Caco-2 (cell line): ENCODE measurements around the gene KCNH5. TPM values are rescaled to one million over a fixed set of nuclear protein-coding genes. Genes with fewer than 3 reads are reported as not detected.

Source experiments
- BruUV-seq: library from RNA; stranded (reverse); fragments of 400-500 nt; replicated peaks from 2 replicates; lab custom pipeline; 2021; lab: Mats Ljungman, UMichigan
- CTCF ChIA-PET: fragments of 300-600 bp; sonication (Branson Sonifier 250); formaldehyde crosslinking; loops from one replicate; lab custom pipeline; 2022; ENCODE audit warnings: antibody characterized with exemption; lab: Charles Lee
- POLR2A ChIA-PET: fragments of 300-600 bp; sonication (Branson Sonifier 250); formaldehyde crosslinking; loops from one replicate; lab custom pipeline; 2022; ENCODE audit warnings: antibody characterized with exemption; lab: Charles Lee
- DNase-seq, 2 experiments: peaks; one replicate each; pipeline versions ENCODE4 v3.0.0 to v3.0.0-alpha.2; 2020 to 2022
- H3K27me3 ChIP-seq: replicated peaks from 2 replicates; pipeline ENCODE4 v1.6.0; 2011; ENCODE audit warnings: low read length; ENCODE audit not compliant: control insufficient read depth, insufficient read depth
- H3K36me3 ChIP-seq: 2 replicates; pipeline ENCODE4 v1.5.1; 2011; ENCODE audit warnings: low read length; ENCODE audit not compliant: control insufficient read depth, insufficient read depth
- H3K4me1 ChIP-seq: fragments of 250-450 bp; sonication (Bioruptor Pico); 2 replicates; pipeline ENCODE4 v1.5.1; 2020; ENCODE audit warnings: mild to moderate bottlenecking
- H3K4me3 ChIP-seq: 2 replicates; pipeline ENCODE4 v1.5.1; 2011; ENCODE audit warnings: low read depth, mild to moderate bottlenecking, control low read depth, low read length
- H3K9me3 ChIP-seq: fragments of 250-450 bp; sonication (Bioruptor Pico); 2 replicates; pipeline ENCODE4 v1.5.1; 2020; ENCODE audit warnings: mild to moderate bottlenecking, moderate library complexity
- H3K27ac Mint-ChIP-seq: one replicate; pipeline ENCODE4 v1.8.0; 2022; ENCODE audit warnings: mixed read lengths; ENCODE audit not compliant: unreplicated experiment
- H3K27me3 Mint-ChIP-seq: one replicate; pipeline ENCODE4 v1.8.0; 2022; ENCODE audit warnings: mixed read lengths; ENCODE audit not compliant: insufficient read depth, unreplicated experiment
- H3K36me3 Mint-ChIP-seq: one replicate; pipeline ENCODE4 v1.8.0; 2022; ENCODE audit warnings: mild to moderate bottlenecking, mixed read lengths; ENCODE audit not compliant: insufficient read depth, unreplicated experiment
- H3K4me1 Mint-ChIP-seq: one replicate; pipeline ENCODE4 v1.8.0; 2022; ENCODE audit warnings: low read depth, mixed read lengths; ENCODE audit not compliant: unreplicated experiment
- H3K4me3 Mint-ChIP-seq: one replicate; pipeline ENCODE4 v1.8.0; 2022; ENCODE audit warnings: mild to moderate bottlenecking, moderate library complexity, mixed read lengths; ENCODE audit not compliant: unreplicated experiment
- H3K9me3 Mint-ChIP-seq: one replicate; pipeline ENCODE4 v1.8.0; 2022; ENCODE audit warnings: mixed read lengths; ENCODE audit not compliant: unreplicated experiment
- CTCF ChIP-seq, 2 experiments: fragments of 200-600 bp in 1 of 2; IDR thresholded peaks; 1 replicate in 1 of 2; 2 replicates in 1 of 2; pipeline versions ENCODE4 v1.5.1 to v1.8.0; 2011 to 2022; ENCODE audit warnings: antibody characterized with exemption in 1 of 2, control low read depth in 1 of 2, inconsistent platforms in 1 of 2, low read depth in 1 of 2, low read length in 1 of 2, mild to moderate bottlenecking in 1 of 2, moderate library complexity in 1 of 2; ENCODE audit not compliant: insufficient read depth in 1 of 2, severe bottlenecking in 1 of 2, unreplicated experiment in 1 of 2
- intact Hi-C: fragments of 100-400 bp; cut with micrococcal nuclease; formaldehyde crosslinking; loops from one replicate; pipeline ENCODE4 v1.10.0; 2022; ENCODE audit not compliant: unreplicated experiment
- total RNA-seq: library from RNA; stranded (reverse); gene quantifications from 2 replicates; pipeline ENCODE4 v1.2.3, GENCODE V29; 2022

Gene KCNH5
- total RNA-seq, 1 experiment from 2014 or later, result not detected

GRCh38 chr14:62939970-62940369 lies 105.3 kb downstream of the KCNH5 start:
- H3K36me3 Mint-ChIP-seq, result no peaks in the 10 kb centered on the region
- BruUV-seq, result no TSS peak
- Histone ChIP-seq H3K9me3 (no peaks in the 10 kb centered on the region), H3K4me3 (no peak overlapping the region), H3K27me3 (no peaks in the 10 kb centered on the region), H3K36me3 (no peaks in the 10 kb centered on the region), H3K4me1 (no peaks in the 10 kb centered on the region)
- H3K27me3 Mint-ChIP-seq, result peaks cover 2% of the 10 kb centered on the region
- DNase-seq, result no peak
- TF ChIP-seq CTCF (IDR thresholded peaks at IDR 0.05; ENCODE audit: insufficient read depth in 1 of 2, low read depth in 1 of 2, low read length in 1 of 2, severe bottlenecking in 1 of 2, unreplicated experiment in 1 of 2), result no peak
- CTCF ChIA-PET, result no interaction called here
- H3K4me1 Mint-ChIP-seq, result no peaks in the 10 kb centered on the region
- no peak overlapping the region for H3K27ac Mint-ChIP-seq
- POLR2A ChIA-PET, result no interaction called here
- no peaks in the 10 kb centered on the region for H3K9me3 Mint-ChIP-seq
- intact Hi-C loops, result no loop called here
- no peak overlapping the region for H3K4me3 Mint-ChIP-seq

GRCh38 chr14:62938778-62939177 lies 106.5 kb downstream of the KCNH5 start:
- no peak for DNase-seq
- Mint-ChIP-seq H3K27ac (no peak overlapping the region), H3K9me3 (no peaks in the 10 kb centered on the region), H3K27me3 (peaks cover 2% of the 10 kb centered on the region), H3K36me3 (no peaks in the 10 kb centered on the region), H3K4me1 (no peaks in the 10 kb centered on the region), H3K4me3 (no peak overlapping the region)
- no peaks in the 10 kb centered on the region for H3K4me1 ChIP-seq
- no peak overlapping the region for H3K4me3 ChIP-seq
- no peak for TF ChIP-seq CTCF (IDR thresholded peaks at IDR 0.05; ENCODE audit: insufficient read depth in 1 of 2, low read depth in 1 of 2, low read length in 1 of 2, severe bottlenecking in 1 of 2, unreplicated experiment in 1 of 2)
- no peaks in the 10 kb centered on the region for H3K9me3 ChIP-seq
- H3K36me3 ChIP-seq, result no peaks in the 10 kb centered on the region
- intact Hi-C loops, result no loop called here
- CTCF ChIA-PET, result no interaction called here
- no TSS peak for BruUV-seq
- POLR2A ChIA-PET, result no interaction called here
- no peaks in the 10 kb centered on the region for H3K27me3 ChIP-seq

- intact Hi-C loops, result no loop called here
- no peak for TF ChIP-seq CTCF (IDR thresholded peaks at IDR 0.05; ENCODE audit: insufficient read depth in 1 of 2, low read depth in 1 of 2, low read length in 1 of 2, severe bottlenecking in 1 of 2, unreplicated experiment in 1 of 2)
- no peaks in the 10 kb centered on the region for H3K27me3 ChIP-seq
- H3K4me3 ChIP-seq, result no peak overlapping the region
- no peaks in the 10 kb centered on the region for H3K9me3 Mint-ChIP-seq
- no peaks in the 10 kb centered on the region for H3K4me1 ChIP-seq
- peaks cover 2% of the 10 kb centered on the region for H3K27me3 Mint-ChIP-seq
- ChIA-PET CTCF (no interaction called here), POLR2A (no interaction called here)
- H3K36me3 ChIP-seq, result no peaks in the 10 kb centered on the region
- H3K4me3 Mint-ChIP-seq, result no peak overlapping the region
- no peak overlapping the region for H3K27ac Mint-ChIP-seq
- no peaks in the 10 kb centered on the region for H3K9me3 ChIP-seq
- H3K4me1 Mint-ChIP-seq, result no peaks in the 10 kb centered on the region
- no peaks in the 10 kb centered on the region for H3K36me3 Mint-ChIP-seq
- BruUV-seq, result no TSS peak
- DNase-seq, result no peak
Measured at GRCh38 chr14:62934439-62934838, 110.8 kb downstream of the KCNH5 start.
